GM23338 (cell line): ENCODE data around the gene PPP6R1.

Experiments
- CREB1 ChIP-seq: fragments of 250-450 bp; sonication (Bioruptor Pico); IDR thresholded peaks from 2 replicates; pipeline ENCODE4 v1.5.0; 2020; ENCODE audit warnings: low read depth, mild to moderate bottlenecking, moderate library complexity
- ETS1 ChIP-seq: IDR thresholded peaks from 2 replicates; pipeline ENCODE4 v1.6.1; 2016; ENCODE audit warnings: antibody characterized with exemption
- EZH2 ChIP-seq: fragments of 200-600 bp; sonication (generic); IDR thresholded peaks from one replicate; pipeline ENCODE4 v1.8.0; 2017; ENCODE audit warnings: antibody characterized with exemption, mild to moderate bottlenecking, low read depth; ENCODE audit not compliant: unreplicated experiment
- EZH2phosphoT487 ChIP-seq: fragments of 200-600 bp; sonication (generic); IDR thresholded peaks from one replicate; pipeline ENCODE4 v1.8.1; 2018; ENCODE audit warnings: antibody characterized with exemption; ENCODE audit not compliant: unreplicated experiment
- JUNB ChIP-seq: IDR thresholded peaks from one replicate; pipeline ENCODE4 v1.6.1; 2016; ENCODE audit warnings: antibody characterized with exemption; ENCODE audit not compliant: unreplicated experiment
- NANOG ChIP-seq: IDR thresholded peaks from 2 replicates; pipeline ENCODE4 v1.6.1; 2016; ENCODE audit warnings: antibody characterized with exemption, borderline replicate concordance
- POLR2AphosphoS5 ChIP-seq: IDR thresholded peaks from 2 replicates; pipeline ENCODE4 v1.6.1; 2016; ENCODE audit warnings: antibody characterized with exemption, low read depth
- REST ChIP-seq: IDR thresholded peaks from one replicate; pipeline ENCODE4 v1.6.1; 2018; ENCODE audit warnings: antibody characterized with exemption; ENCODE audit not compliant: unreplicated experiment
- STAT1 ChIP-seq: IDR thresholded peaks from one replicate; pipeline ENCODE4 v1.6.1; 2016; ENCODE audit warnings: antibody characterized with exemption; ENCODE audit not compliant: unreplicated experiment
- ZNF114 ChIP-seq: fragments of 250-450 bp; sonication (Bioruptor Pico); IDR thresholded peaks from 2 replicates; pipeline ENCODE4 v1.5.0; 2020; ENCODE audit warnings: mild to moderate bottlenecking, moderate library complexity
- TF ChIP-seq, protein P1 (sequence below), 2 experiments: fragments of 200-600 bp in 1 of 2; sonication (generic) in 1 of 2; conservative IDR thresholded peaks; 2 replicates each; pipeline versions ENCODE4 v1.5.1 to v1.6.1; 2016 to 2017; ENCODE audit warnings: antibody characterized with exemption in 2 of 2, low read depth in 2 of 2, mild to moderate bottlenecking in 2 of 2, moderate library complexity in 1 of 2
- TF ChIP-seq, protein P2 (sequence below): fragments of 250-450 bp; sonication (Bioruptor Pico); IDR thresholded peaks from 2 replicates; pipeline ENCODE4 v1.5.0; 2020; ENCODE audit warnings: mild to moderate bottlenecking, moderate library complexity

DNA sequence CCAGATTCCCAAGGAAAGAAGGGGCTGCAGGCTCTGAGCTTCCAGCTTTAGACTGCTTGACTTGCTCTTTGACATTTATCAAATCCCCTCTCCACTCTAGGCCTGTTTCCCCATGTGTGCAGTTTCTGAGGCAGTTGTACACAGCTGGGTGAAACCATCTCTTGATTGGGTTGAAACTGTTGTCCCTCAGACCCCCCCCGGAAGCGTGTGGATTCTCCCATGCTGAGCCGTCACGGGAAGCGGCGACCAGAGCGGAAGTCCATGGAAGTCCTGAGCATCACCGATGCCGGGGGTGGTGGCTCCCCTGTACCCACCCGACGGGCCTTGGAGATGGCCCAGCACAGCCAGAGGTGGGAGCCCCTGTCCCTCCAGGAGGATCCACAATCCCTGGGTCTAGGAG, 44.7 kb upstream of the PPP6R1 start:
- TF ChIP-seq, protein P1, sequence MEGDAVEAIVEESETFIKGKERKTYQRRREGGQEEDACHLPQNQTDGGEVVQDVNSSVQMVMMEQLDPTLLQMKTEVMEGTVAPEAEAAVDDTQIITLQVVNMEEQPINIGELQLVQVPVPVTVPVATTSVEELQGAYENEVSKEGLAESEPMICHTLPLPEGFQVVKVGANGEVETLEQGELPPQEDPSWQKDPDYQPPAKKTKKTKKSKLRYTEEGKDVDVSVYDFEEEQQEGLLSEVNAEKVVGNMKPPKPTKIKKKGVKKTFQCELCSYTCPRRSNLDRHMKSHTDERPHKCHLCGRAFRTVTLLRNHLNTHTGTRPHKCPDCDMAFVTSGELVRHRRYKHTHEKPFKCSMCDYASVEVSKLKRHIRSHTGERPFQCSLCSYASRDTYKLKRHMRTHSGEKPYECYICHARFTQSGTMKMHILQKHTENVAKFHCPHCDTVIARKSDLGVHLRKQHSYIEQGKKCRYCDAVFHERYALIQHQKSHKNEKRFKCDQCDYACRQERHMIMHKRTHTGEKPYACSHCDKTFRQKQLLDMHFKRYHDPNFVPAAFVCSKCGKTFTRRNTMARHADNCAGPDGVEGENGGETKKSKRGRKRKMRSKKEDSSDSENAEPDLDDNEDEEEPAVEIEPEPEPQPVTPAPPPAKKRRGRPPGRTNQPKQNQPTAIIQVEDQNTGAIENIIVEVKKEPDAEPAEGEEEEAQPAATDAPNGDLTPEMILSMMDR (conservative IDR thresholded peaks at IDR 0.05; ENCODE audit: low read depth in 2 of 2), result no peak
- TF ChIP-seq CREB1 (no peak), EZH2 (no peak), NANOG (no peak), POLR2AphosphoS5 (no peak), REST (no peak), EZH2phosphoT487 (no peak), ETS1 (no peak), STAT1 (no peak), JUNB (no peak), ZNF114 (CRISPR knock-in tag) (no peak)
- TF ChIP-seq, protein P2, sequence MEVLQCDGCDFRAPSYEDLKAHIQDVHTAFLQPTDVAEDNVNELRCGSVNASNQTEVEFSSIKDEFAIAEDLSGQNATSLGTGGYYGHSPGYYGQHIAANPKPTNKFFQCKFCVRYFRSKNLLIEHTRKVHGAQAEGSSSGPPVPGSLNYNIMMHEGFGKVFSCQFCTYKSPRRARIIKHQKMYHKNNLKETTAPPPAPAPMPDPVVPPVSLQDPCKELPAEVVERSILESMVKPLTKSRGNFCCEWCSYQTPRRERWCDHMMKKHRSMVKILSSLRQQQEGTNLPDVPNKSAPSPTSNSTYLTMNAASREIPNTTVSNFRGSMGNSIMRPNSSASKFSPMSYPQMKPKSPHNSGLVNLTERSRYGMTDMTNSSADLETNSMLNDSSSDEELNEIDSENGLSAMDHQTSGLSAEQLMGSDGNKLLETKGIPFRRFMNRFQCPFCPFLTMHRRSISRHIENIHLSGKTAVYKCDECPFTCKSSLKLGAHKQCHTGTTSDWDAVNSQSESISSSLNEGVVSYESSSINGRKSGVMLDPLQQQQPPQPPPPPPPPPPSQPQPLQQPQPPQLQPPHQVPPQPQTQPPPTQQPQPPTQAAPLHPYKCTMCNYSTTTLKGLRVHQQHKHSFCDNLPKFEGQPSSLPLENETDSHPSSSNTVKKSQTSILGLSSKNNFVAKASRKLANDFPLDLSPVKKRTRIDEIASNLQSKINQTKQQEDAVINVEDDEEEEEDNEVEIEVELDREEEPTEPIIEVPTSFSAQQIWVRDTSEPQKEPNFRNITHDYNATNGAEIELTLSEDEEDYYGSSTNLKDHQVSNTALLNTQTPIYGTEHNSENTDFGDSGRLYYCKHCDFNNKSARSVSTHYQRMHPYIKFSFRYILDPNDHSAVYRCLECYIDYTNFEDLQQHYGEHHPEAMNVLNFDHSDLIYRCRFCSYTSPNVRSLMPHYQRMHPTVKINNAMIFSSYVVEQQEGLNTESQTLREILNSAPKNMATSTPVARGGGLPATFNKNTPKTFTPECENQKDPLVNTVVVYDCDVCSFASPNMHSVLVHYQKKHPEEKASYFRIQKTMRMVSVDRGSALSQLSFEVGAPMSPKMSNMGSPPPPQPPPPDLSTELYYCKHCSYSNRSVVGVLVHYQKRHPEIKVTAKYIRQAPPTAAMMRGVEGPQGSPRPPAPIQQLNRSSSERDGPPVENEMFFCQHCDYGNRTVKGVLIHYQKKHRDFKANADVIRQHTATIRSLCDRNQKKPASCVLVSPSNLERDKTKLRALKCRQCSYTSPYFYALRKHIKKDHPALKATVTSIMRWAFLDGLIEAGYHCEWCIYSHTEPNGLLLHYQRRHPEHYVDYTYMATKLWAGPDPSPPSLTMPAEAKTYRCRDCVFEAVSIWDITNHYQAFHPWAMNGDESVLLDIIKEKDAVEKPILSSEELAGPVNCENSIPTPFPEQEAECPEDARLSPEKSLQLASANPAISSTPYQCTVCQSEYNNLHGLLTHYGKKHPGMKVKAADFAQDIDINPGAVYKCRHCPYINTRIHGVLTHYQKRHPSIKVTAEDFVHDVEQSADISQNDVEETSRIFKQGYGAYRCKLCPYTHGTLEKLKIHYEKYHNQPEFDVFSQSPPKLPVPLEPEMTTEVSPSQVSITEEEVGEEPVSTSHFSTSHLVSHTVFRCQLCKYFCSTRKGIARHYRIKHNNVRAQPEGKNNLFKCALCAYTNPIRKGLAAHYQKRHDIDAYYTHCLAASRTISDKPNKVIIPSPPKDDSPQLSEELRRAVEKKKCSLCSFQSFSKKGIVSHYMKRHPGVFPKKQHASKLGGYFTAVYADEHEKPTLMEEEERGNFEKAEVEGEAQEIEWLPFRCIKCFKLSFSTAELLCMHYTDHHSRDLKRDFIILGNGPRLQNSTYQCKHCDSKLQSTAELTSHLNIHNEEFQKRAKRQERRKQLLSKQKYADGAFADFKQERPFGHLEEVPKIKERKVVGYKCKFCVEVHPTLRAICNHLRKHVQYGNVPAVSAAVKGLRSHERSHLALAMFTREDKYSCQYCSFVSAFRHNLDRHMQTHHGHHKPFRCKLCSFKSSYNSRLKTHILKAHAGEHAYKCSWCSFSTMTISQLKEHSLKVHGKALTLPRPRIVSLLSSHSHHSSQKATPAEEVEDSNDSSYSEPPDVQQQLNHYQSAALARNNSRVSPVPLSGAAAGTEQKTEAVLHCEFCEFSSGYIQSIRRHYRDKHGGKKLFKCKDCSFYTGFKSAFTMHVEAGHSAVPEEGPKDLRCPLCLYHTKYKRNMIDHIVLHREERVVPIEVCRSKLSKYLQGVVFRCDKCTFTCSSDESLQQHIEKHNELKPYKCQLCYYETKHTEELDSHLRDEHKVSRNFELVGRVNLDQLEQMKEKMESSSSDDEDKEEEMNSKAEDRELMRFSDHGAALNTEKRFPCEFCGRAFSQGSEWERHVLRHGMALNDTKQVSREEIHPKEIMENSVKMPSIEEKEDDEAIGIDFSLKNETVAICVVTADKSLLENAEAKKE, result no peak
